ENCODE data around the gene PRKCSH.
"Not testable (repeated sequence)": the region's sequence is repeated elsewhere in the genome, so short reads cannot be mapped to it uniquely, and the experiment has no call there.

PRKCSH gene

GRCh38 chr19:11435057-11435832 is at the start of gene PRKCSH, which contains the start of gene ODAD3:
PRKCSH (plus strand) TSS chr19:11435635; CDS start chr19:11436118, 483 bp downstream.
ODAD3 (minus strand) TSS chr19:11435121; CDS start chr19:11435016, 105 bp downstream.
- DNase-seq, result peak; percentile 98

- no peak for DNase-seq
These were observed 48.0 kb upstream of the PRKCSH start for GRCh38 chr19:11387162-11388034.

GRCh38 chr19:11390359-11390758 is 45.1 kb upstream of the PRKCSH start:
- DNase-seq, result no peak

- DNase-seq, result no peak
These were observed 44.3 kb upstream of the PRKCSH start for GRCh38 chr19:11390933-11391680.

- no peak for DNase-seq
These were observed 38.3 kb upstream of the PRKCSH start for GRCh38 chr19:11397089-11397610.

GRCh38 chr19:11399667-11400066 is 35.8 kb upstream of the PRKCSH start:
- no peak for DNase-seq

GRCh38 chr19:11400798-11401197 is 34.6 kb upstream of the PRKCSH start:
- no peak for DNase-seq

GRCh38 chr19:11401808-11402543 is 33.5 kb upstream of the PRKCSH start:
- DNase-seq, result no peak

GRCh38 chr19:11404588-11405222 is 30.7 kb upstream of the PRKCSH start:
- no peak for DNase-seq

GRCh38 chr19:11405846-11406643 is 29.4 kb upstream of the PRKCSH start:
- DNase-seq, result no peak

GRCh38 chr19:11406703-11407236 is 28.7 kb upstream of the PRKCSH start:
- DNase-seq, result not testable (repeated sequence)

GRCh38 chr19:11408591-11408990 is 26.8 kb upstream of the PRKCSH start:
- DNase-seq, result no peak

GRCh38 chr19:11410682-11411081 is 24.8 kb upstream of the PRKCSH start:
- no peak for DNase-seq

- DNase-seq, result no peak
These were observed 20.9 kb upstream of the PRKCSH start for GRCh38 chr19:11414544-11414943.

- no peak for DNase-seq
These were observed 18.9 kb upstream of the PRKCSH start for GRCh38 chr19:11416346-11417052.

GRCh38 chr19:11418094-11418548 is 17.3 kb upstream of the PRKCSH start:
- DNase-seq, result no peak

GRCh38 chr19:11418549-11419506 is 16.6 kb upstream of the PRKCSH start, which contains the start of gene RGL3:
RGL3 (minus strand) TSS chr19:11419314; CDS start chr19:11419278, 36 bp downstream.
- no peak for DNase-seq
